Measurements from ENCODE around the gene CMTM4.

The CMTM4 gene

GRCh38 chr16:66691234-66691633 lies 5.3 kb downstream of the CMTM4 start:
- no peak overlapping the region for H3K27ac ChIP-seq (ENCODE audit: low read length)
- peaks cover 8% of the 10 kb centered on the region; the same call in 1 of the 2 replicates for H4K20me1 ChIP-seq (ENCODE audit: insufficient read depth, low read length)
- no peak overlapping the region for H3K9ac ChIP-seq (ENCODE audit: low read depth, low read length)
- no peaks in the 10 kb centered on the region for H3K36me3 ChIP-seq (ENCODE audit: insufficient read depth, low read length)
- H2AFZ ChIP-seq (ENCODE audit: low read depth, low read length) = no peak overlapping the region
- H3K79me2 ChIP-seq (ENCODE audit: insufficient read depth, low read length) = no peaks in the 10 kb centered on the region
- H3K4me3 ChIP-seq (ENCODE audit: low read depth in 1 of 2, low read length in 2 of 2) = no peak overlapping the region
- no peak for DNase-seq
- no peak for ATAC-seq (ENCODE audit: insufficient read depth, low read depth)
- H3K9me3 ChIP-seq (ENCODE audit: insufficient read depth, low read length, severe bottlenecking) = no peaks in the 10 kb centered on the region
- H3K4me1 ChIP-seq (ENCODE audit: insufficient read depth, low read length) = peaks cover 14% of the 10 kb centered on the region
- no peak overlapping the region for H3K4me2 ChIP-seq (ENCODE audit: insufficient read depth, low read length)
- H3K27me3 ChIP-seq (ENCODE audit: insufficient read depth, low read length, poor library complexity) = peaks cover 4% of the 10 kb centered on the region
- TF ChIP-seq EZH2 (IDR thresholded peaks at IDR 0.05; ENCODE audit: borderline replicate concordance, low read depth, low read length, severe bottlenecking) (no peak), CTCF (IDR thresholded peaks at IDR 0.05; ENCODE audit: borderline replicate concordance, extremely low read depth, low read length, poor library complexity, severe bottlenecking) (no peak)

GRCh38 chr16:66690106-66690847 lies 6.3 kb downstream of the CMTM4 start:
- Histone ChIP-seq H4K20me1 (ENCODE audit: insufficient read depth, low read length) (no peaks in the 10 kb centered on the region), H3K27ac (ENCODE audit: low read length) (no peak overlapping the region), H3K4me1 (ENCODE audit: insufficient read depth, low read length) (peaks cover 4% of the 10 kb centered on the region), H3K36me3 (ENCODE audit: insufficient read depth, low read length) (no peaks in the 10 kb centered on the region), H3K9me3 (ENCODE audit: insufficient read depth, low read length, severe bottlenecking) (no peaks in the 10 kb centered on the region), H3K79me2 (ENCODE audit: insufficient read depth, low read length) (no peaks in the 10 kb centered on the region), H3K4me3 (ENCODE audit: low read depth in 1 of 2, low read length in 2 of 2) (no peak overlapping the region), H2AFZ (ENCODE audit: low read depth, low read length) (no peak overlapping the region), H3K4me2 (ENCODE audit: insufficient read depth, low read length) (no peak overlapping the region), H3K27me3 (ENCODE audit: insufficient read depth, low read length, poor library complexity) (no peaks in the 10 kb centered on the region), H3K9ac (ENCODE audit: low read depth, low read length) (no peak overlapping the region)
- no peak for ATAC-seq (ENCODE audit: insufficient read depth, low read depth)
- no peak for TF ChIP-seq CTCF (IDR thresholded peaks at IDR 0.05; ENCODE audit: borderline replicate concordance, extremely low read depth, low read length, poor library complexity, severe bottlenecking)
- no peak for TF ChIP-seq EZH2 (IDR thresholded peaks at IDR 0.05; ENCODE audit: borderline replicate concordance, low read depth, low read length, severe bottlenecking)
- no peak for DNase-seq

GRCh38 chr16:66689282-66689681 lies 7.3 kb downstream of the CMTM4 start:
- Histone ChIP-seq H3K79me2 (ENCODE audit: insufficient read depth, low read length) (no peaks in the 10 kb centered on the region), H3K9me3 (ENCODE audit: insufficient read depth, low read length, severe bottlenecking) (no peaks in the 10 kb centered on the region), H3K4me3 (ENCODE audit: low read depth in 1 of 2, low read length in 2 of 2) (no peak overlapping the region), H2AFZ (ENCODE audit: low read depth, low read length) (no peak overlapping the region), H3K27ac (ENCODE audit: low read length) (no peak overlapping the region), H3K36me3 (ENCODE audit: insufficient read depth, low read length) (no peaks in the 10 kb centered on the region), H3K4me2 (ENCODE audit: insufficient read depth, low read length) (no peak overlapping the region), H3K27me3 (ENCODE audit: insufficient read depth, low read length, poor library complexity) (no peaks in the 10 kb centered on the region), H4K20me1 (ENCODE audit: insufficient read depth, low read length) (no peaks in the 10 kb centered on the region), H3K4me1 (ENCODE audit: insufficient read depth, low read length) (no peaks in the 10 kb centered on the region), H3K9ac (ENCODE audit: low read depth, low read length) (no peak overlapping the region)
- TF ChIP-seq EZH2 (IDR thresholded peaks at IDR 0.05; ENCODE audit: borderline replicate concordance, low read depth, low read length, severe bottlenecking) (no peak), CTCF (IDR thresholded peaks at IDR 0.05; ENCODE audit: borderline replicate concordance, extremely low read depth, low read length, poor library complexity, severe bottlenecking) (no peak)
- DNase-seq (no peak), ATAC-seq (ENCODE audit: insufficient read depth, low read depth) (no peak)

Measured in DND-41 (cell line).